Astrocyte of the cerebellum (primary cell): ENCODE data around the gene USF2.

ENCODE experiments used
- DNase-seq: peaks from one replicate; pipeline ENCODE4 v3.0.0-alpha.2; 2011; ENCODE audit warnings: low read depth
- H3K4me3 ChIP-seq: 2 replicates; pipeline ENCODE4 v1.5.1; 2011; ENCODE audit warnings: mild to moderate bottlenecking, low read depth, low read length, moderate library complexity
- CTCF ChIP-seq: IDR thresholded peaks from 2 replicates; pipeline ENCODE4 v1.5.1; 2012; ENCODE audit warnings: low read length, low read depth, moderate library complexity, mild to moderate bottlenecking; ENCODE audit errors: missing control alignments
- in situ Hi-C: cut with HindIII; loops from 2 replicates; pipeline ENCODE4 v1.10.0; 2017; ENCODE audit warnings: low sequenced_read_pairs

Gene USF2

GRCh38 chr19:35272122-35272719 lies 3.5 kb downstream of the USF2 start:
- in situ Hi-C loops, result no loop called here
- no peak overlapping the region for H3K4me3 ChIP-seq

GRCh38 chr19:35272954-35273649 lies 4.3 kb downstream of the USF2 start:
- TF ChIP-seq CTCF, result no peak
- no peak for DNase-seq
- in situ Hi-C loops, result no loop called here
- H3K4me3 ChIP-seq, result no peak overlapping the region

More at GRCh38 chr19:35272122-35272719, 3.5 kb downstream of the USF2 start:
- TF ChIP-seq CTCF, result no peak
- DNase-seq, result no peak

- in situ Hi-C loops, result no loop called here
- DNase-seq, result no peak
- no peak overlapping the region for H3K4me3 ChIP-seq
- TF ChIP-seq CTCF, result no peak
Observed at GRCh38 chr19:35273686-35274259, 5.0 kb downstream of the USF2 start.

- in situ Hi-C loops, result no loop called here
- no peak overlapping the region for H3K4me3 ChIP-seq
- TF ChIP-seq CTCF, result no peak
- DNase-seq, result no peak
Observed at GRCh38 chr19:35274323-35274722, 5.6 kb downstream of the USF2 start.

GRCh38 chr19:35276706-35277281 lies 8.0 kb downstream of the USF2 start:
- DNase-seq, result no peak
- no peak overlapping the region for H3K4me3 ChIP-seq
- TF ChIP-seq CTCF, result no peak
- in situ Hi-C loops, result no loop called here

- no peak overlapping the region for H3K4me3 ChIP-seq
- TF ChIP-seq CTCF, result no peak
- DNase-seq, result no peak
- in situ Hi-C loops, result no loop called here
Observed at GRCh38 chr19:35278578-35279284, 10.0 kb downstream of the USF2 start.
